HFF-Myc (cell line): Measurements from ENCODE around the gene LMTK2.
"Not testable (repeated sequence)": the region's sequence is repeated elsewhere in the genome, so short reads cannot be mapped to it uniquely, and the experiment has no call there.

ENCODE experiments used
- DNase-seq: peaks from one replicate; pipeline ENCODE4 v3.0.0-alpha.2; 2011; ENCODE audit warnings: low read depth; ENCODE audit errors: extremely low read depth
- H3K4me3 ChIP-seq: replicated peaks from 2 replicates; pipeline ENCODE4 v1.5.1; 2011; ENCODE audit warnings: low read depth, mild to moderate bottlenecking, control low read depth, low read length
- TF ChIP-seq, protein P1 (sequence below): IDR thresholded peaks from 2 replicates; pipeline ENCODE4 v1.5.1; 2012; ENCODE audit warnings: mild to moderate bottlenecking, low read depth, low read length, control low read depth; ENCODE audit errors: missing control alignments

The LMTK2 gene

DNA sequence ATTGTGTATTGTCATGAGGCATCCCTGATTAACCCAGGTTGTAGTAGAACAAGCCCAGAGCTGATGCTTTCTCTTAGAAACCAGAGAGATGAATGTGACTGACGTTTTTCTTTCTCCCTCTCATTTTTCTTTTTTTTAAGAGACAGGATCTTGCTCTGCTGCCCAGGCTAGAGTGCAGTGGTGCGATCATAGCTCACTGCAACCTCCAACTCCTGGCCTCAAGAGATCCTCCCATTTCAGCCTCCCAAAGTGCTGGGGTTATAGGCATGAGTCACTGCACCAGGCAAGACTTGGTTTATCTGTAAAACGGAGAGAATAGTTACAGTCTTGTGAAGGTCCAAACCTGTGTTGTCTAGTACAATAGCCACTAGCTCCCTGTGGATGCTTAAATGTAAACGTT lies 5.4 kb downstream of the LMTK2 start:
- TF ChIP-seq, protein P1, sequence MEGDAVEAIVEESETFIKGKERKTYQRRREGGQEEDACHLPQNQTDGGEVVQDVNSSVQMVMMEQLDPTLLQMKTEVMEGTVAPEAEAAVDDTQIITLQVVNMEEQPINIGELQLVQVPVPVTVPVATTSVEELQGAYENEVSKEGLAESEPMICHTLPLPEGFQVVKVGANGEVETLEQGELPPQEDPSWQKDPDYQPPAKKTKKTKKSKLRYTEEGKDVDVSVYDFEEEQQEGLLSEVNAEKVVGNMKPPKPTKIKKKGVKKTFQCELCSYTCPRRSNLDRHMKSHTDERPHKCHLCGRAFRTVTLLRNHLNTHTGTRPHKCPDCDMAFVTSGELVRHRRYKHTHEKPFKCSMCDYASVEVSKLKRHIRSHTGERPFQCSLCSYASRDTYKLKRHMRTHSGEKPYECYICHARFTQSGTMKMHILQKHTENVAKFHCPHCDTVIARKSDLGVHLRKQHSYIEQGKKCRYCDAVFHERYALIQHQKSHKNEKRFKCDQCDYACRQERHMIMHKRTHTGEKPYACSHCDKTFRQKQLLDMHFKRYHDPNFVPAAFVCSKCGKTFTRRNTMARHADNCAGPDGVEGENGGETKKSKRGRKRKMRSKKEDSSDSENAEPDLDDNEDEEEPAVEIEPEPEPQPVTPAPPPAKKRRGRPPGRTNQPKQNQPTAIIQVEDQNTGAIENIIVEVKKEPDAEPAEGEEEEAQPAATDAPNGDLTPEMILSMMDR: no peak
- H3K4me3 ChIP-seq: no peak overlapping the region
- DNase-seq: no peak

DNA sequence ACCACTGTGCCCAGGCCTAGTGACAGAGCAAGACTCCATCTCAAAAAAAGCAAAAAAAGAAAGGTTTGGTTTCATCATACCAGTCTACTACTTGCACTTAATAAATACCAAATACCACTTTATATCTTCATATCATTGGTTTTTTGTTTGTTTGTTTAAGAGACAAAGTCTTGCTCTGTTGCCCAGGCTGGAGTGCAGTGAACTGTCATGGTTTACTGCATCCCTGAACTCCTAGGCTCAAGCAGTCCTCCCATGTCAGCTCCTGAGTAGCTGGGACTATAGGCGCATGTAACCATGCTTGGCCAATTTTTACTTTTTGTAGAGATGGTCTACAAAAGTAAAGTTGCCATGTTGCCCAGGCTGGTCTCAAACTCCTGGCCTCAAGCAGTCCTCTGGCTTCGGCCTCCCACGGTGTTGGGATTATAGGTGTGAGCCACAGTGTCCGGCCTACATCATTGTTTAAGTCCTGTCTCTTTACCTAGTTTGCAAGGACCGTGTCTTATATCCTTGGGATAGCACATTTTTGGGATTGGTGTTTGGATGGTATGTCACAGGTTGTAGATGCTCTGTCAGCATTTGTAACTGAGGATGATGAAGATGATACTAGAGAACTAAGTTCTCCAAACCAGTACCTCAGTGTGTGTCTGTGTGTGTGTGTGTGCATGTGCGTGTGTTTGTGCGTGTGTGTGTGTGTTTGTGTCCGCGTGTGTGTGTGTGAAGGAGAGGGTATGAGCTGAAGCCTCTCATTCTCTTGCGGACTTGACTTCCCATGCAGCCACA lies 9.3 kb downstream of the LMTK2 start:
- TF ChIP-seq, protein P1: no peak
- no peak for DNase-seq
- H3K4me3 ChIP-seq: no peak overlapping the region

DNA sequence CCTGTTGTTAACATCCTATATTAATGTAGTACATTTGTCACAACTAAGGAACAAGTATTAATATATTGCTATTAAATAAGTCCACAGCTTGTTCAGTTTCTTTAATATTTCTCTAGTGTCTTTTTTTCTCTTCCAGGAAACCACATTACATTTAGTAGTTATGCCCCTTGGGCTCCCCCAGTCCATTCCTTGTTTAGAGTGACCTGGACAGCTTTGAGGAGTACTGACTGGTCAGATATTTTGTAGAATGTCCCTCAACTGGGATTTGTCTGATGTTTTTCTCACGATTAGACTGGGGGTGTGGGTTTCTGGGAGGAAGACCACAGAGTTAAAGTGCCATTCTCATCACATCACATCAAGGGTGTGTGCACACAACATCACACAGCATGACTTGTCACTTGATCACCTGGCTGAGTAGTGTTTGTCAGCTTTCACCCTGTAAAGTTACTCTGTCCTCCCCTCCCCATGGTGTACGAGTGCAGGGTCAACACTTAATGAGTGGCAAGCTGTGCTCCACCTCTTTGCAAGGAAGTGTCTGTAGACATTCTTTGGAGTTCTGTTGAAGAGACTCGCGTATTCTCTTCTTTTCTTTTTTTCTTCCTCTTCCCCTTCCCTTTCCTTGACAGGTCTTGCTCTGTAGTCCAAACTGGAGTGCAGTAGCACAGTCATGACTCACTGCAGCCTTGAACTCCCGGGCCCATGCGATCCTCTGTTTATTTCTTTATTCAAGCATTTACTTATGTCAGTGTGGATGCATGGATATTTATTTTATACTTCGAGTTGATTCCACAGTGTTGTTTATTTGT lies 10.2 kb downstream of the LMTK2 start:
- TF ChIP-seq, protein P1: no peak
- DNase-seq: no peak

DNA sequence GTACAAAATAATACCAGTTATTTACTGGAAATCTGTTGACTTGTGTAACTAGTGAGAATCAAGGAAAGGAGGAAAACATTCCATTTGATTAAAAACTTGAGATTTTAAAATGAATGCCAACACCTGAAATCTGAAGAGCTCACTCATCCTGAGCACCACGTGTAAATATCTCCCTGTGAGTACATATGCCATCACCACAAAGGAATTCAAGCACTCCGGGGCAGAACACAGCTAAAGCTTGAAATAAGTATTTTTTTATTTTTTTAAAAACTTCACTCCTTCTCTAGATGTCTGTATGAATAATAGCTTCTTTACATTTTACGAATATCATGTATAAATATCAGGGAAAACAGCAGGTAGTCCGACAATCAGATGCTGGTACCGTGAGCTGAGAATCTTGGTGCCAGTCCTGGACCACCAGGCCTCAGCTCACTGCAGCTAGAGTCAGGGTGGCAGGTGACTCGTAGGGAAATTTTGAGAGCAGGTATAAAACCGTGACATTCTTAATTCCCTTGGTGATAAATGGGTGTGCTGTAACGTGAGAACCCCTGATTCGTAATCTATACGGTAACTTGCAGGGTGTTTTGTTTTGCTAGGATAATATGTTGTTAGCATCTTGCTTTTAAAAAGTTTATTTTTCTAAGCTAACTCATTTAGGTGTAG lies 12.7 kb downstream of the LMTK2 start:
- TF ChIP-seq, protein P1: no peak
- no peak overlapping the region for H3K4me3 ChIP-seq
- DNase-seq: no peak

More for the DNA sequence above, 10.2 kb downstream of the LMTK2 start:
- H3K4me3 ChIP-seq: no peak overlapping the region

DNA sequence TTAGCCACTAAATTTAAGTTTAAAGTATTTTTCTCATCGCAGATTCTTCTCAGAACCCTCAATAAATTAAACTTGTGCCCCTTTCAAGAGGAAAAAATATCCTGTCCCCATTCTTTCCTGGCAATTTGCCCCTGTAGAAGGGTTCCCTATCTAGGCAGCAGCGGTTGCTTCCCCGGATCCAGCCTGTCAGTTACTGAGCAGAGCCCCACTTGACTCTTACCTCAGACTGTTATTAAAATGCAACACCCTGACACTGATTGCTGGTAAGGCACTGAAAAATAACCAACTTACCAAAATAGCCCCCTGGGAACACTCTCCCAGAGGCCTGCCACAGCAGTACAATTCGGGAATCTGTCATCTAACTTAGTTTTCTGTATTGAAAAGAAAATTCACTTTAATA lies 13.9 kb downstream of the LMTK2 start:
- H3K4me3 ChIP-seq: no peak overlapping the region
- TF ChIP-seq, protein P1: no peak
- no peak for DNase-seq

DNA sequence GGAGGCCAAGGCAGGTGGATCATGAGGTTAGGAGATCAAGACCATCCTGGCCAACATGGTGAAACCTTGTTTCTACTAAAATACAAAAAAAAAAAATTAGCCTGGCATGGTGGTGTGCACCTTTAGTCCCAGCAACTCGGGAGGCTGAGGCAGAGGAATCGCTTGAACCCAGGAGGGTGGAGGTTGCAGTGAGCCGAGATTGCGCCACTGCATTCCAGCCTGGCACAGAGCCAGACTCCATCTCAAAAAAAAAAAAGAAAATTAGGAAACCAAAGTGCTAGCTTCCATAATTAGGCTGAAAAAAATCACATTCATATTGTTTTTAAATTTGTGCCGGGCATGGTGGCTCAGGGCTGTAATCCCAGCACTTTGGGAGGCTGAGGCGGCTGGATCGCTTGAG lies 14.7 kb downstream of the LMTK2 start:
- not testable (repeated sequence) for DNase-seq, H3K4me3 ChIP-seq

DNA sequence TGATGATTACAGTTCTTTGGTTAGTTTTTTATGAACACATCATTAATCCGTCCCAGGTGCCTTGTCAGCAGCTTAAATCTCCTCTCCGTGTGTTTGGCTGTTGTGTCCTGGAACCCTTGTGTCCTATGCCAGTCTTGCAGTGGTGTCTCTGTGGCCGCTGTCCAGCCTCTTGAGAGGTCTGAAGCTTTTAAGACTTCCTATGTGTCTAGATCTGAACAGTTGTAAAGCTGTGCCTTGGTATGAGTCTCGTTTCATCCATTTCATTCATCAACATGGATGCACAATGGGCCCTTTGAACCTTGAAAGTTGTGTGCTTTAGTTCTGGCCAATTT lies 16.7 kb downstream of the LMTK2 start:
- no peak for DNase-seq
- H3K4me3 ChIP-seq: no peak overlapping the region
- TF ChIP-seq, protein P1: no peak
